Lung (tissue), 12 donors: ENCODE results near the gene FUT7. TPM values are rescaled to one million over a fixed set of nuclear protein-coding genes. Genes with fewer than 3 reads are reported as not detected.

Source experiments
- ATAC-seq: fragments of 200-7000 bp; cut with Tn5 transposase; one replicate; pipeline ENCODE4 v1.9.1; 2020; ENCODE audit warnings: moderate number of reproducible peaks; ENCODE audit not compliant: insufficient read depth, low FRiP score
- DNase-seq, 3 donors: peaks; one replicate each; pipeline ENCODE4 v3.0.0-alpha.2; 2013 to 2017
- H3K27ac ChIP-seq, 2 donors: one replicate each; pipeline ENCODE4 v1.5.1; 2013; ENCODE audit warnings: mild to moderate bottlenecking in 2 of 2, moderate library complexity in 2 of 2, control low read depth in 1 of 2, inconsistent platforms in 1 of 2, low read depth in 1 of 2, low read length in 1 of 2
- H3K27me3 ChIP-seq, 3 donors: one replicate each; pipeline ENCODE4 v1.5.1; 2013; ENCODE audit warnings: low read length in 2 of 3; ENCODE audit not compliant: control insufficient read depth in 3 of 3, insufficient read depth in 3 of 3
- H3K36me3 ChIP-seq, 4 donors: one replicate each; pipeline ENCODE4 v1.5.1; 2013; ENCODE audit warnings: low read length in 4 of 4, mild to moderate bottlenecking in 1 of 4, moderate library complexity in 1 of 4; ENCODE audit not compliant: control insufficient read depth in 4 of 4, insufficient read depth in 4 of 4
- H3K4me1 ChIP-seq, 5 donors: one replicate each; pipeline ENCODE4 v1.5.1; 2013; ENCODE audit warnings: low read length in 5 of 5, mild to moderate bottlenecking in 2 of 5, moderate library complexity in 1 of 5; ENCODE audit not compliant: control insufficient read depth in 5 of 5, insufficient read depth in 5 of 5
- H3K4me3 ChIP-seq: one replicate; pipeline ENCODE4 v1.5.1; 2013; ENCODE audit warnings: mild to moderate bottlenecking, control low read depth, moderate library complexity
- H3K9ac ChIP-seq, 2 donors: one replicate each; pipeline ENCODE4 v1.5.1; 2013; ENCODE audit warnings: low read length in 2 of 2, control low read depth in 1 of 2; ENCODE audit not compliant: insufficient read depth in 1 of 2
- H3K9me3 ChIP-seq, 4 donors: one replicate each; pipeline ENCODE4 v1.5.1; 2013; ENCODE audit warnings: low read length in 3 of 4, mild to moderate bottlenecking in 1 of 4, moderate library complexity in 1 of 4; ENCODE audit not compliant: control insufficient read depth in 4 of 4, insufficient read depth in 3 of 4
- CTCF ChIP-seq: IDR thresholded peaks from 2 replicates; pipeline ENCODE4 v1.5.1; 2012; ENCODE audit warnings: mild to moderate bottlenecking; ENCODE audit errors: control extremely low read depth, extremely low read depth
- WGBS, 2 donors: extraction: QIAGEN DNeasy Blood & Tissue Kit; methylation state at CpG; one replicate each; pipeline ENCODE4 v1.1.7; 2013; 5-methylcytosine and 5-hydroxymethylcytosine counted together
- polyA plus RNA-seq, 2 donors: library from polyadenylated mRNA; stranded (reverse); fragments of 200-250 nt; gene quantifications; one replicate each; pipeline ENCODE4 v1.2.1, GENCODE V29; 2013
- total RNA-seq, 2 donors: library from RNA; depleted of rRNA in 1 of 2; stranded (reverse); fragments of >200 nt in 1 of 2; gene quantifications; one replicate each; pipeline ENCODE4 v1.2.1, GENCODE V29; 2014 to 2021
- donor health status: control.
- donor health status: control.
- donor health status: Bipolar disorder and iron deficiency.
- donor health status: healthy.
- donor health status: DM: yes; HTN: yes; CAD: no.

Gene FUT7
- total and polyA plus RNA-seq, 4 donors: 0.37 to 5.5 (median 0.73) TPM

GRCh38 chr9:137016436-137016835, 15.5 kb downstream of the FUT7 start:
- WGBS, 2 donors: 97% methylated on average over 14 to 16 of the region's 16 CpGs
- no peak for DNase-seq
- Histone ChIP-seq H3K9ac (no peak overlapping the region), H3K4me1 (no peaks in the 10 kb centered on the region), H3K27me3 (no peaks in the 10 kb centered on the region), H3K9me3 (no peaks in the 10 kb centered on the region), H3K4me3 (no peak overlapping the region), H3K27ac (no peak overlapping the region), H3K36me3 (peaks cover 0 to 61% (median 7%) of the 10 kb centered on the region in 4 donors)
- no peak for TF ChIP-seq CTCF
- ATAC-seq: no peak

GRCh38 chr9:137015976-137016375, 15.9 kb downstream of the FUT7 start:
- DNase-seq (no peak), ATAC-seq (no peak)
- TF ChIP-seq CTCF: no peak
- Histone ChIP-seq H3K9ac (no peak overlapping the region), H3K27me3 (no peaks in the 10 kb centered on the region), H3K4me3 (no peak overlapping the region), H3K4me1 (no peaks in the 10 kb centered on the region), H3K36me3 (peaks cover 0 to 64% (median 7%) of the 10 kb centered on the region in 4 donors), H3K9me3 (no peaks in the 10 kb centered on the region), H3K27ac (no peak overlapping the region)
- WGBS, 2 donors: 96 to 98% methylated on average over 21 of the region's 21 CpGs

- WGBS, 2 donors: 98% methylated on average over 25 of the region's 25 CpGs
- H3K36me3 ChIP-seq: peaks cover 0 to 64% (median 7%) of the 10 kb centered on the region in 4 donors
Observed at GRCh38 chr9:137015540-137015930, 16.4 kb downstream of the FUT7 start.

More at GRCh38 chr9:137015540-137015930, 16.4 kb downstream of the FUT7 start:
- TF ChIP-seq CTCF: no peak
- no peak for DNase-seq
- Histone ChIP-seq H3K4me1 (no peaks in the 10 kb centered on the region), H3K27me3 (no peaks in the 10 kb centered on the region), H3K4me3 (no peak overlapping the region), H3K9me3 (no peaks in the 10 kb centered on the region), H3K27ac (no peak overlapping the region), H3K9ac (no peak overlapping the region)
- ATAC-seq: no peak
